HEK293 (cell line): ENCODE measurements around the gene NPTXR.

Experiments used
- CTCF ChIA-PET: fragments of 350-600 bp; formaldehyde crosslinking; extraction: SDS; loops from one replicate; lab custom pipeline; 2021; ENCODE audit warnings: antibody characterized with exemption; lab: Yijun Ruan, JAX
- POLR2A ChIA-PET: fragments of 300-600 bp; formaldehyde crosslinking; extraction: SDS; loops from one replicate; lab custom pipeline; 2020; ENCODE audit warnings: antibody characterized with exemption, inconsistent platforms; lab: Yijun Ruan, JAX
- H3K27ac ChIP-seq: fragments of 200-500 bp; sonication (Bioruptor generic); 2 replicates; pipeline ENCODE4 v1.5.1; 2014; ENCODE audit warnings: low read depth, low read length, control low read depth, inconsistent platforms; ENCODE audit errors: extremely low read depth
- H3K36me3 ChIP-seq, 2 experiments: fragments of 200-500 bp in 1 of 2; sonication (Bioruptor generic) in 1 of 2; 1 replicate in 1 of 2; 2 replicates in 1 of 2; pipeline ENCODE4 v1.5.1; 2014 to 2017; ENCODE audit warnings: inconsistent platforms in 2 of 2, low read length in 2 of 2; ENCODE audit not compliant: control insufficient read depth in 2 of 2, insufficient read depth in 1 of 2
- H3K4me1 ChIP-seq: fragments of 200-500 bp; sonication (Bioruptor generic); 2 replicates; pipeline ENCODE4 v1.5.1; 2014; ENCODE audit warnings: mild to moderate bottlenecking, low read length, inconsistent platforms; ENCODE audit not compliant: control insufficient read depth, insufficient read depth
- H3K4me3 ChIP-seq: 2 replicates; pipeline ENCODE4 v1.5.1; 2011; ENCODE audit warnings: low read depth, mild to moderate bottlenecking, control low read depth, low read length, moderate library complexity
- H3K9me3 ChIP-seq: fragments of 200-500 bp; sonication (Bioruptor generic); 2 replicates; pipeline ENCODE4 v1.5.1; 2014; ENCODE audit warnings: low read depth, low read length, inconsistent platforms; ENCODE audit not compliant: control insufficient read depth, insufficient read depth
- AEBP2 ChIP-seq: fragments of 450-650 bp; formaldehyde crosslinking; IDR thresholded peaks from 2 replicates; pipeline ENCODE4 v1.5.1; 2016; ENCODE audit warnings: missing biosample characterization, missing genetic modification characterization, borderline replicate concordance
- CTCF ChIP-seq: fragments of 450-650 bp; formaldehyde crosslinking; IDR thresholded peaks from 2 replicates; pipeline ENCODE4 v1.5.1; 2016; ENCODE audit warnings: missing biosample characterization, missing genetic modification characterization
- GLI2 ChIP-seq: fragments of 450-650 bp; formaldehyde crosslinking; IDR thresholded peaks from 2 replicates; pipeline ENCODE4; 2017; ENCODE audit warnings: missing biosample characterization, missing genetic modification characterization, low read depth, borderline replicate concordance
- HOXC10 ChIP-seq: sonication (generic); formaldehyde crosslinking; IDR thresholded peaks from 2 replicates; pipeline ENCODE4 v1.8.1; 2023; ENCODE audit warnings: mild to moderate bottlenecking, missing genetic modification reagents
- OSR2 ChIP-seq: fragments of 450-650 bp; formaldehyde crosslinking; IDR thresholded peaks from 2 replicates; pipeline ENCODE4 v1.5.1; 2016; ENCODE audit warnings: missing biosample characterization, missing genetic modification characterization
- REST ChIP-seq: fragments of 450-650 bp; formaldehyde crosslinking; IDR thresholded peaks from 2 replicates; pipeline ENCODE4 v1.5.1; 2016; ENCODE audit warnings: missing biosample characterization, missing genetic modification characterization
- SCRT2 ChIP-seq: fragments of 450-650 bp; formaldehyde crosslinking; IDR thresholded peaks from 2 replicates; pipeline ENCODE4 v1.5.1; 2016; ENCODE audit warnings: missing biosample characterization, missing genetic modification characterization
- YY1 ChIP-seq: fragments of 450-650 bp; formaldehyde crosslinking; IDR thresholded peaks from 2 replicates; pipeline ENCODE4 v1.5.1; 2018; ENCODE audit warnings: missing biosample characterization, missing genetic modification characterization
- ZBTB26 ChIP-seq: fragments of 450-650 bp; formaldehyde crosslinking; optimal IDR thresholded peaks from 2 replicates; pipeline ENCODE3; 2016; ENCODE audit warnings: missing biosample characterization, mild to moderate bottlenecking, missing genetic modification characterization
- ZBTB44 ChIP-seq: fragments of 450-650 bp; IDR thresholded peaks from 2 replicates; pipeline ENCODE4 v1.5.1; 2018; ENCODE audit warnings: missing biosample characterization, mild to moderate bottlenecking, missing genetic modification characterization
- ZBTB8A ChIP-seq: fragments of 450-650 bp; formaldehyde crosslinking; IDR thresholded peaks from 2 replicates; pipeline ENCODE4 v1.5.1; 2016; ENCODE audit warnings: missing biosample characterization, missing genetic modification characterization
- ZNF132 ChIP-seq: fragments of 450-650 bp; formaldehyde crosslinking; IDR thresholded peaks from 2 replicates; pipeline ENCODE4 v1.5.1; 2017; ENCODE audit warnings: missing biosample characterization, missing genetic modification characterization, borderline replicate concordance
- ZNF140 ChIP-seq: fragments of 450-650 bp; formaldehyde crosslinking; IDR thresholded peaks from 2 replicates; pipeline ENCODE4 v1.5.1; 2016; ENCODE audit warnings: missing biosample characterization, missing genetic modification characterization
- ZNF214 ChIP-seq: fragments of 450-650 bp; formaldehyde crosslinking; IDR thresholded peaks from 2 replicates; pipeline ENCODE4 v1.5.1; 2017; ENCODE audit warnings: missing biosample characterization, mild to moderate bottlenecking, missing genetic modification characterization, borderline replicate concordance
- ZNF221 ChIP-seq: fragments of 450-650 bp; formaldehyde crosslinking; IDR thresholded peaks from 2 replicates; pipeline ENCODE4 v1.5.1; 2017; ENCODE audit warnings: missing biosample characterization, missing genetic modification characterization, borderline replicate concordance
- ZNF302 ChIP-seq: fragments of 450-650 bp; formaldehyde crosslinking; IDR thresholded peaks from 2 replicates; pipeline ENCODE4 v1.5.1; 2016; ENCODE audit warnings: missing biosample characterization, missing genetic modification characterization, low read depth
- ZNF398 ChIP-seq: fragments of 450-650 bp; formaldehyde crosslinking; IDR thresholded peaks from 2 replicates; pipeline ENCODE4 v1.5.1; 2017; ENCODE audit warnings: missing biosample characterization, missing genetic modification characterization
- ZNF426 ChIP-seq: fragments of 450-650 bp; formaldehyde crosslinking; IDR thresholded peaks from 2 replicates; pipeline ENCODE4 v1.5.1; 2017; ENCODE audit warnings: missing biosample characterization, missing genetic modification characterization, mild to moderate bottlenecking, inconsistent platforms, moderate library complexity
- ZNF514 ChIP-seq: fragments of 450-650 bp; formaldehyde crosslinking; IDR thresholded peaks from 2 replicates; pipeline ENCODE4 v1.5.1; 2016; ENCODE audit warnings: missing biosample characterization, missing genetic modification characterization
- ZNF521 ChIP-seq: fragments of 450-650 bp; formaldehyde crosslinking; IDR thresholded peaks from 2 replicates; pipeline ENCODE4 v1.5.1; 2017; ENCODE audit warnings: missing biosample characterization, mild to moderate bottlenecking, missing genetic modification characterization
- ZNF561 ChIP-seq: fragments of 450-650 bp; IDR thresholded peaks from 2 replicates; pipeline ENCODE4 v1.5.1; 2018; ENCODE audit warnings: missing biosample characterization, missing genetic modification characterization, borderline replicate concordance
- ZNF596 ChIP-seq: fragments of 450-650 bp; IDR thresholded peaks from 2 replicates; pipeline ENCODE4 v1.5.0; 2018; ENCODE audit warnings: missing biosample characterization, mild to moderate bottlenecking, missing genetic modification characterization, moderate library complexity
- ZNF776 ChIP-seq: fragments of 450-650 bp; formaldehyde crosslinking; IDR thresholded peaks from 2 replicates; pipeline ENCODE4 v1.5.0; 2017; ENCODE audit warnings: missing biosample characterization, missing genetic modification characterization, borderline replicate concordance

NPTXR gene

GRCh38 chr22:38844315-38845003 lies 631 bp upstream of the NPTXR start (continued):
- peak; percentile 31; the same call in 1 of the 2 replicates for TF ChIP-seq REST (tag by site-specific recombination)
- TF ChIP-seq ZNF521 (tag by site-specific recombination) = no peak

GRCh38 chr22:38843201-38843656 lies 599 bp downstream of the NPTXR start:
- ChIA-PET CTCF (interaction anchor here (0.6 to 4.5 kb wide), 8 partner anchors 9 to 977 kb away, joined by 3 to 38 read pairs (median 5); no protein-coding TSS in a partner anchor), POLR2A (interaction anchor here (0.6 to 2.7 kb wide), 7 partner anchors 10 to 477 kb away, joined by 3 to 19 read pairs (median 3); partner anchors contain the start of gene RPL3)
- no peaks in the 10 kb centered on the region for H3K9me3 ChIP-seq
- 0 out of 2 replicates have a peak, but pooled peaks cover 2% of the 10 kb centered on the region for H3K4me1 ChIP-seq
- peak overlapping the region; percentile 42 for H3K4me3 ChIP-seq
- H3K27ac ChIP-seq = peak overlapping the region; percentile 63; the same call in 1 of the 2 replicates
- H3K36me3 ChIP-seq = no peaks in the 10 kb centered on the region
- no peak for TF ChIP-seq ZNF426 (tag by site-specific recombination)
- TF ChIP-seq ZNF596 (tag by site-specific recombination) = 0 out of 2 replicates have a peak, but pooled peaks have one; percentile 25
- TF ChIP-seq ZNF140 = no peak
- no peak for TF ChIP-seq ZNF776 (tag by site-specific recombination)
- TF ChIP-seq ZNF302 (tag by site-specific recombination) = no peak
- no peak for TF ChIP-seq AEBP2
- no peak for TF ChIP-seq ZNF221 (tag by site-specific recombination)
- TF ChIP-seq ZNF561 (tag by site-specific recombination) = 0 out of 2 replicates have a peak, but pooled peaks have one; percentile 53
- peak; percentile 21; the same call in 1 of the 2 replicates for TF ChIP-seq YY1 (tag by site-specific recombination)
- no peak for TF ChIP-seq HOXC10 (CRISPR knock-in tag)
- TF ChIP-seq ZNF514 = no peak
- TF ChIP-seq GLI2 (tag by site-specific recombination) = no peak
- TF ChIP-seq ZBTB26 (tag by site-specific recombination) = peak; percentile 52
- no peak for TF ChIP-seq ZNF132 (tag by site-specific recombination)
- TF ChIP-seq ZBTB44 (tag by site-specific recombination) = peak; percentile 95
- TF ChIP-seq CTCF (tag by site-specific recombination) = peak; percentile 40; the same call in 1 of the 2 replicates
- peak; percentile 42; the same call in 1 of the 2 replicates for TF ChIP-seq ZNF398 (tag by site-specific recombination)
- no peak for TF ChIP-seq ZNF214 (tag by site-specific recombination)
- peak; percentile 67; the same call in 1 of the 2 replicates for TF ChIP-seq ZBTB8A (tag by site-specific recombination)
- TF ChIP-seq OSR2 (tag by site-specific recombination) = 0 out of 2 replicates have a peak, but pooled peaks have one; percentile 20
- TF ChIP-seq SCRT2 (tag by site-specific recombination) = no peak
